ENCODE results near the gene LIX1.

GRCh38 chr5:97063251-97063650 lies 79.2 kb downstream of the LIX1 start:
- TF ChIP-seq, protein P1, sequence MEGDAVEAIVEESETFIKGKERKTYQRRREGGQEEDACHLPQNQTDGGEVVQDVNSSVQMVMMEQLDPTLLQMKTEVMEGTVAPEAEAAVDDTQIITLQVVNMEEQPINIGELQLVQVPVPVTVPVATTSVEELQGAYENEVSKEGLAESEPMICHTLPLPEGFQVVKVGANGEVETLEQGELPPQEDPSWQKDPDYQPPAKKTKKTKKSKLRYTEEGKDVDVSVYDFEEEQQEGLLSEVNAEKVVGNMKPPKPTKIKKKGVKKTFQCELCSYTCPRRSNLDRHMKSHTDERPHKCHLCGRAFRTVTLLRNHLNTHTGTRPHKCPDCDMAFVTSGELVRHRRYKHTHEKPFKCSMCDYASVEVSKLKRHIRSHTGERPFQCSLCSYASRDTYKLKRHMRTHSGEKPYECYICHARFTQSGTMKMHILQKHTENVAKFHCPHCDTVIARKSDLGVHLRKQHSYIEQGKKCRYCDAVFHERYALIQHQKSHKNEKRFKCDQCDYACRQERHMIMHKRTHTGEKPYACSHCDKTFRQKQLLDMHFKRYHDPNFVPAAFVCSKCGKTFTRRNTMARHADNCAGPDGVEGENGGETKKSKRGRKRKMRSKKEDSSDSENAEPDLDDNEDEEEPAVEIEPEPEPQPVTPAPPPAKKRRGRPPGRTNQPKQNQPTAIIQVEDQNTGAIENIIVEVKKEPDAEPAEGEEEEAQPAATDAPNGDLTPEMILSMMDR (IDR thresholded peaks at IDR 0.05), result no peak
- no peak for TF ChIP-seq ZFX (IDR thresholded peaks at IDR 0.05; ENCODE audit: borderline replicate concordance)
